ENCODE results near the gene CHM.
"Not testable (repeated sequence)": the region's sequence is repeated elsewhere in the genome, so short reads cannot be mapped to it uniquely, and the experiment has no call there.

Gene CHM, protein sequence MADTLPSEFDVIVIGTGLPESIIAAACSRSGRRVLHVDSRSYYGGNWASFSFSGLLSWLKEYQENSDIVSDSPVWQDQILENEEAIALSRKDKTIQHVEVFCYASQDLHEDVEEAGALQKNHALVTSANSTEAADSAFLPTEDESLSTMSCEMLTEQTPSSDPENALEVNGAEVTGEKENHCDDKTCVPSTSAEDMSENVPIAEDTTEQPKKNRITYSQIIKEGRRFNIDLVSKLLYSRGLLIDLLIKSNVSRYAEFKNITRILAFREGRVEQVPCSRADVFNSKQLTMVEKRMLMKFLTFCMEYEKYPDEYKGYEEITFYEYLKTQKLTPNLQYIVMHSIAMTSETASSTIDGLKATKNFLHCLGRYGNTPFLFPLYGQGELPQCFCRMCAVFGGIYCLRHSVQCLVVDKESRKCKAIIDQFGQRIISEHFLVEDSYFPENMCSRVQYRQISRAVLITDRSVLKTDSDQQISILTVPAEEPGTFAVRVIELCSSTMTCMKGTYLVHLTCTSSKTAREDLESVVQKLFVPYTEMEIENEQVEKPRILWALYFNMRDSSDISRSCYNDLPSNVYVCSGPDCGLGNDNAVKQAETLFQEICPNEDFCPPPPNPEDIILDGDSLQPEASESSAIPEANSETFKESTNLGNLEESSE

DNA sequence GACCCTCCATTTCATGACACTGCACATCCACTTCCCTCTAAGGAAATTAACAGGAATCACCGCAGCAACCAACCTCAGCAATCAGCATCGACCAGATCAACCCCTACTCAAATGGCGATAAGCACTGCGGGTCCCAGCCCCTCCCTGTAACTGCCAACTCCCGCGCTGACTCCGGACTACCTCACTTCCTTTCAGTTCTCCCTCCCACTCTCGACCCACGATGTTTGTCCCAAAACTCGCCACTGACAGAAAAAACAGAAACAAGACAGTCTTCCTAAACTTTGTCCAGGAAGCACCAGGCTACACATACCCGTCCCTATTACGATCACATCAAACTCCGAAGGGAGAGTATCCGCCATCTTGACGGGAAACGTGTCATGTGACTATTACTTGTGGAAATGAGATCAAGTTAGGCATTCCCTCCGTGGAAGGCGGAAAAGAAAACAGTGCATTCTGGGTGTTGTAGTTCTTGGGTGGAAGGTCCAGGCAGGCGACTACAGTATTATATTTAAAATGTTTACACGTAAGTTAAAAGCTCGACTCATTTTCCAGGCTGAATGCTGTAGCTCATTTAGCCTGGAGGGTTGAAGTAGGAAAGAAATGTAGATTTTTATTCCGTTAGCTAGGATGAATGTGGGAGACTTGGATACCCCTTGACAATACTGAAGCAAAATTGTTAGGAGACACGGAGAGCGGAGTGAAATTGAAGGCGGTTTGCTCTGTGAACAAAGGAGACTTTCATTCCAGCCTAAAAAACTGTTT lies at the start of gene CHM:
TSS of gene CHM (minus strand) at position 385 of the 762 bp plus-strand sequence. CDS start at position 359, 26 bp downstream.
- DNase-seq (ENCODE audit: low spot score): peak; percentile 95

DNA sequence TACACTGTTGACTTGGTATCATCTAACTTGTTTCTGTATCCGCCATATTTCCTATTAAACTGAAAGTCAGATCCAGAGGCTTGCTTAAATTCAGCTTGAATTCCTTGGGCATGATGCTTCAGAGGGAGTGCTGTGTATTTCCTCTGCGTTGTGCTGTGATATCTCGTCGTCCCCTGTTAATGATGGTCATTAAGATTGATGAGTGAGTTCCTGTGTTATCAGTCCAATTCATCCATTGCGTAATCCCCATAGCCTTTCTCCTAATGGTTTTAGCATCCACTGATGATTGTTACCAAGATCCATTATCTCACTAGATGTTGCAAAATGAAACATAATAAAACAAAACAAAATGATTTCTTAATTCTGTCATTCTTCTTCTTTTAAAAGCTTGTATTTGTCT lies 31.3 kb upstream of the CHM start:
- no peak for DNase-seq (ENCODE audit: low spot score)

DNA sequence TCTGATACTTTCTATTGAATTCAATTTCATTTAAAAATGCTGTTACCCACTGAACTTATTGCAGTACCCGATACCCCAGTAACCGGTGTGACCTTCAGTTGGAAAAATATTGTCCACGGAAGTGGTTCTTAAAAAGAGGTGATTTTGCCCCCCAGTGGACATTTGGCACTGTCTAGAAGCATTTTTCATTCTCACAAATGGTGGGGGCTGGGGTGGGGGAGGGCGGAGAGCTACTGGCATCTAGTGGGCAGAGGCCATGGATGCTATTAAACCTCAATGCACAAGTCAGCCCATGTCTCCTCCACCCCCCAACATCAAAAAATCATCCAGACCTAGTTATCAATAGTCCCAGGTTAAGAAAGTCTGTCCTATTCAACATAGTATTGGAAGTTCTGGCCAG lies 19.6 kb upstream of the CHM start:
- DNase-seq (ENCODE audit: low spot score): peak; percentile 7

DNA sequence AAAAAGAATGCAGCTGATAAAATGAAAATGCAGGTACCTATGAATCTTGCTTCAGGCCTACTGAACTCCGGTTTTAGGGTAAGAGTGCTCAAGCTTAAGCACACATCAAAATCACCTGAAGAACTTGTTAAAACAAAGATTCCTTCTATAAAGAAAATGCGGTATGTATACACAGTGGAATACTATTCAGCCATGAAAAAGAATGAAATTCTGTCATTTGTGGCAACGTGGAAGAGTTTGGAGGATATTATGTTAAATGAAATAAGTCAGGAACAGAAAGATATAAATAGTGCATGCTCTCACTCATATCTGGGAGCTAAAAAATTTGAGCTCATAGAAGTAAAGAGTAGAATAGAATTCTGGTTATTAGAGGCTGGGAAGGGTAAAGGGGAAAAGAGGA lies 14.0 kb upstream of the CHM start:
- DNase-seq (ENCODE audit: low spot score): no peak

DNA sequence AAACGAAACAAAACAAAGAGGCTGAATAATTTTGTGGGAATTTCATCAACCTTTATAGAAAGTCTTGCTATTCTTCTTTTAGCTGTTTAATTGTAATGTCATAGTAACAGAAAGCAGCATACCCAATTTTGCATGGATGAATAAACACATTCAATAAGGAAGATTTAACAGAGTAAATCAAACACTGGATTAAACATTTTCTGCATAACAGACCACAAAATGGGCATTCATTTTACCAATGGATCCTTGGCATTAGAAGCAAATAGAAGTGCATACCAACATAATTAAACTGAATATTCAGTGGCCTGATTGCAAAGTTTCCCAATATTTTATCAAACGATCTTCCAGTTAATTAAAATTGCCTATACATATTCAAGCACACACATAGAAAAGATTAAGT lies 4.4 kb upstream of the CHM start:
- DNase-seq (ENCODE audit: low spot score): no peak

DNA sequence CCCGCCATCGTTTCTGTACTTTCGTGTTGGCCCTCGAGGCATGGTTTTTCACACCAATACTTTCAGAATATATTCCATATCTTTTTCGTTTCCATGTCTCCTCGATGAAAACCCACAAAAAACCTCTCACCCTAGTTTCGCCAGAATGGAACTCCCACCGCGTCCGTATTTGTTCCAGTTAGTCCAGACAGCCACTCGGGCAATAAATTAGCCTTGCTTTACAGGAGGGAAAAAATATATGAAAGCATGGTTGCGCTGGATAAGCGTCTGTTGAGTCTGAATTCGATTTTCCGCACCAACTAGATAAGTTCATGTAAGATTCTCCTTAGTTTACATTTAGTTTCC lies 550 bp upstream of the CHM start:
- DNase-seq (ENCODE audit: low spot score): no peak

DNA sequence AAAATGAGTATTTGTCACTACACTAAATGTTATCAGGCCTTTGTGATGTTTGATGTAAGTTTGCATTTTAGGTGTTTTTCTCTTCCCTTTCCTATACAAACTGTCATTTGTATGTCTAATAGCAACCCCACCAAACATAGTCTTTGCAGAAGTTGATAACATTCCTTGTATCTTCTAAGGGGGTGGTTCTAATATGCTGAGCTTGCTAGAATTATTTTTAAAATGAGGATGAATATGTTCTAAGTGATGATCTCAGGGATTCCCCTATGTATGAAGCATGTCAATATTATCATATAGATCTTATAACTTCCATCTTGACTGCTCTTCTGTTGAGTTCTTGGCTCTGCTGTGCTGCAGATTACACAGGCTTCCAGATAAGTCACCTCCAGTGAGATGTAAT lies 3.1 kb downstream of the CHM start:
- no peak for DNase-seq (ENCODE audit: low spot score)

DNA sequence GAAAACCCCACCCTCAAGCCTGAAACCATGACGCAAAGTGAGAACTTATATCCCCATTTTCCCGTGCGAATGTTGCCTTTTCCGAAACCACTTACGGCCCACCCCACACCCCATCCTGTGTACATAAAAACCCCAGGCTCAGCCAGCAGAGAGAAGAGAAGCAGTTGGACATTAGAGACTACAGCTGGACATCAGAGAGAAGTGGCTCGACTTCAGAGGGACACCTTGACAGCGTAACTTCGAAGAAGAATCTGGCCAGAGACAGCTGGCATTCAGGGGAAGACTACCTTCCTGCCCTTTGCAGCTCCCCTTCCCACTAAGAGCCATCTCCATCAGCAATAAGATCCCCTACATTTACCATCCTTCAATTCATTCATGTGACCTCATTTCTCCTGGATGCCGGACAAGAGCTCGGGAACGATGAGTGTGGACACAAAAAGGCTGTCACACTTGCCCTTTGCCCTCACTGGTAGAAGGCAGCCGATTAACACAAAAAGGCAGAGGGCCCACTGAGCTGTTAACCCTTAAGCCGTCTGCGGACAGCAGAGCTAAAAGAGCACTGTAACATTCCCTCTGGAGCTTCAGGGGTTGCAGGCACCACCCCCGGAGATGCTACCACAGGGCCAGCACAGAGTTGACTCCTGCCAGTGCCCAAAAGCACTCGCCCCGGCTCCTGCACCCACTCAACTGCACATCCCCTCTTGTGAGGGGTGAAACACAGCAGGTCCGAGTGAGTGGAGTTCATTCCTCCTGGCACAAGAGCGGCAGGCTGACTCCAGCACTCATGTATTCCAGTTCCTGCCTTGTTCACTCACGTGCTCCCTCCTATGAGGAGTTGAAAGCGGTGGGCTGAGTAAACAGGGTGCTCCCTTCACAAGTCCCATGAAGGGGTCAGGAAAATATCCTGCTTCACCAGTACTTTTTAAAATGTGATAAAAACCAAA lies 7.5 kb downstream of the CHM start:
- DNase-seq (ENCODE audit: low spot score): no peak

DNA sequence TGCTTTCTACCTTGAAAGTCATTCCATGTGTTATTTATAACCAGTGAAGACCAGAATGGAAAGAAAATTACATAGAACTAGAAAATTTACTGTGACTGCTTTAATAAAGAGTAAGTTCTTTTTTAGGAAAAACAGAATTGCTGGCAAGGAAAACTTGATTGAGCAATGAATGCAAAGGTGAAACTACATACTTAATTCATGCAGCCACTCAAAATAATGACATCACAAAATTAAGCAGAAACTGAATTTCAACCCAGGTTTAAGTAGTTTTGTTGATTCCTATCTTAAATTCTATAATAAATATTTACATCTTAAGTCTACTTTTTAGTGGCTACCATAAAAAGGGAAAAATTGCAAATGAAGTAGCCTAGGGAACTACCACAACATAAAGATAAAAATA lies 14.0 kb downstream of the CHM start:
- no peak for DNase-seq (ENCODE audit: low spot score)

DNA sequence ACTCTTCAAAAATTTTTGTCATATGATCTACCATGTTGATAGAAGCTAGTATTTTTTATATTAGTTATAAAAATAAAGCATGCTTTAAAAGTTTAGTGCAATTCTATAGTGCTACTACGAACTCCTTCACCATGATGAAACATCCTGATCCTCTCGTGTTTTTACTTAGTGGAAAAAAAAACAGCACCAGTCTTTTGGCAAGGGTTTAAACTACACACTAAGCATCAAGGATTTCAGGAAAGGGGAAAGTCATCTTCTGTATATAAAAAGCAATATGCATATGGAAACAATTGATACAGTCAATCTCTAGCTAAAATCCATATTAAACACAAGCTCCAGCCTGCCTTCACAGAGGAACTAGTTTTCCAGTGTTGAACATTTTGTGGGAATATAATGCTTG lies 18.7 kb downstream of the CHM start:
- no peak for DNase-seq (ENCODE audit: low spot score)

DNA sequence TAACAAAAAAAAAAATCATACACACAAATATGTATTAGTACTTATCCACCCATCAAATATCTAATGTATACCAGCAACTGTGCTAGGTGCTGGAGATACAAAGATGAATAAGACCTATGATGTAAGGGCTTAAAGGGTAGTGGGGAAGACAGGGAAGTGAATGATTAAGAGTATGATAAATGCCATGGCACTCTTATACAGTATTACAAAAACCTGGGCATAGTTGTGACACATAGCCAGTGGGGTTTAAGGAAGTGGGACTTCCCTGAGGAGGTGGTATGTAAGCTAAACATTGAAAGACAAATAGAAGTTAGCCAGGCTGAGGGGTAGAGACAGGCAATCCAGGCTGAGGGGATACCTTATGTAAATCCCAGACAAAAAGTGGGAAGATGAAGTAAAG lies 23.5 kb downstream of the CHM start:
- no peak for DNase-seq (ENCODE audit: low spot score)

DNA sequence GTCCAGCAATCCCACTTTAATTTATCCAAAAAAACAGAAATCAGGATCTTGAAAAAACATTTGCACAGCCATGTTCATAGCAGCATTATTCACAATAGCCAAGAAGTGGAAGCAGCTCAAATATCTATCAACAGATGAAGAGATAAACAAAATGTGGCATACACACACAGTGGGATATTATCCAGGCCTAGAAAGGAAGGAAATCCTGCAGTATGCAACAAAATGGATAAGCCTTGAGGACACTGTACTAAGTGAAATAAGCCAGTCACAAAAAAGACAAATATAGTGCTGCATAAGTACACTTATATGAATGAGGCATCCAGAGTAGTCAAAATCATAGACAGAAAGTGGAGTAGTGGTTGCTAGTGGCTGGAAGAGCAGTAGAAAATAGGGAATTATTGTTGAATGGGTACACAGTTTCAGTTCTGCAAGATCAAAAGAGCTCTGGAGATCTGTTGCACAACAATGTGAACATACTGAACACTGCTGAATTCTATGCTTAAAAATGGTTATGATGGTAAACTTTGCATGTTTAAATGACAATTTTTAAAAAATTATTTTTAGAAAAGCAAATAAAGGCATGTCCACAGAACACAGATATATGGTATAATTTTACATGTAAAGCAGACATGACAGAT lies 25.6 kb downstream of the CHM start:
- DNase-seq (ENCODE audit: low spot score): peak; percentile 10

DNA sequence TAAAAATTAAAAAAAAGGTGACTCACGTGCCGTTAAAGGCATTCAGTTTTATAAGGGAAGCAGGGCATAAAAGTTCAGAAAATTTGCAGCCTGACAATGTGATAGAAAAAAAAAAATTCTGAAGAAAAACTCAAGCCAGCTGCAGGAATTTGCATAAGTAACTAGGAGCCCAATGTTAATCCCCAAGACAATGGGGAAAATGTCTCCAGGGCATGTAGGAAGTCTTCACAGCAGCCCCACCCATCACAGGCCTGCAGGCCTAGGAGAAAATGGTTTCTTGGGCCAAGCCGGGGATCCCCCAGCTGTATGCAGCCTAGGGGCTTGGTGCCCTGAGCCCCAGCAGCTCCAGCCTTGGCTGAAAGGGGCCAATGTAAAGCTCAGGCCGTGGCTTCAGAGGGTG lies 31.2 kb downstream of the CHM start:
- DNase-seq (ENCODE audit: low spot score): no peak

DNA sequence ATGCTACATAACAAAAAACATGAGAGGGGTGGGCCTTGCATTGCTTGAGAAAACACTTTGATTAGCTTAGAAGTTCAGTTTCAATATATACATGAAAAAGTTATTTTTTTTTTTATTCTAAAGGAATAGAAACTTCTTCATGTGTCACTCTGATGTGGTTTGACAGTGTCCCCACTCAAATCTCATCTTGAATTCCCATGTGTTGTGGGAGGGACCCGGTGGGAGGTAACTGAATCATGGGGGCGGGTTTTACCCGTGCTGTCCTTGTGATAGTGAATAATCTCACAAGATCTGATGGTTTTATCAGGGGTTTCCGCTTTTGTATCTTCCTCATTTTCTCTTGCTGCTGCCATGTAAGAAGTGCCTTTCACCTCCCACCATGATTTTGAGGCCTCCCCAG lies 32.4 kb downstream of the CHM start:
- DNase-seq (ENCODE audit: low spot score): not testable (repeated sequence)

DNA sequence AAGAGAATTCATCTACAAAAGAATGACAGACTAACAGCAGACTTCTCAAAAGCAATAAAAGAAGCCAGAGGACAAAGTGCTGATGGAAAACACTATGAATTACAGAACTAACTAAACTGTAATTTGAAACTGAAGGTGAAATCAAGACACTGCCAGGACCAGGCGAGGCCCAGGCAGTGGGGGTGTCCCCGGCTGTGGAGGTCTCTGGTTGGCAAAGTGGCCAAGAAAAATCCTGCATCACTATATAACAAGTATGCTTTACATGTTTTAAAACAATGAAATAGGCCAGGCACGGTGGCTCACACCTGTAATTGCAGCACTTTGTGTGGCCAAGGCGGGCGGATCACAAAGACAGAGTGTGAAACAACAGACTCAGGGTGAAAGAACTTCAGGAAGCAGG lies 32.9 kb downstream of the CHM start:
- no peak for DNase-seq (ENCODE audit: low spot score)

DNA sequence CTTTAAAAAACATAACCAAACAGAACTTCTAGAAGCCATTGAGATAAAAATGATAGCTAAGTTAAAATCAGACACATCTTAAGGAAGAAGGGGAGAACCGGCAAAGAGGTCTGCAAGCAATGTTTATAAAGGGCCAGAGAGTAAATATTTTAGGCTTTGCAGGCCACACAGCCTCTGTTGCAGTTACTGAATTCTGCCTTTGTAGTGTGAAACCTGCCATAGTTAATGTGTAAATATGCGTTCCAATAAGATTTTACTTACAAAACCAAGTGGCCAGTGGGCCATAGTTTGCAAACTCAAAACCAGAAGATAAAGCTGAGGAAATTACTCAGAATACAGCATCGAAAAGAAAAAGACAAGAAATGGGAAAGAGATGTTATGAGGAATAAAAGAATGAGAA lies 33.6 kb downstream of the CHM start:
- no peak for DNase-seq (ENCODE audit: low spot score)

DNA sequence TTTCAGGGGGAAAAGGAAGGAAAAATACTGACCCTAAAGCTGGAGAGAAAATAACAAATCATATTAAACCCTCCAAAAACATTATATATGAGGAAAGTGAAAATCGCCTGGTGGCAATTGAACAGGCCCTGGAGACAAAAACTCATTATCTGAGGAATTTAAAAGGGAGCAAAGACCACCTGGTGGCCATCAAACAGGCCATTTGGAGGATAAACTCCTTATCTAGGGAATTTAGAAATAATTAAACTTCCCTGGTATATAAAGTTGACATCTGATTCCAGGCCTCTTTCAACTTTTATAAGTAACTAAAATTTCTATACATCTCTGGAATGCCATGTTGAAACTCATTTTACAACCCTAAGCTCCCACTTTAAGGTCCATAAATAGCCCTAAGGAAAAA lies 35.2 kb downstream of the CHM start:
- no peak for DNase-seq (ENCODE audit: low spot score)

DNA sequence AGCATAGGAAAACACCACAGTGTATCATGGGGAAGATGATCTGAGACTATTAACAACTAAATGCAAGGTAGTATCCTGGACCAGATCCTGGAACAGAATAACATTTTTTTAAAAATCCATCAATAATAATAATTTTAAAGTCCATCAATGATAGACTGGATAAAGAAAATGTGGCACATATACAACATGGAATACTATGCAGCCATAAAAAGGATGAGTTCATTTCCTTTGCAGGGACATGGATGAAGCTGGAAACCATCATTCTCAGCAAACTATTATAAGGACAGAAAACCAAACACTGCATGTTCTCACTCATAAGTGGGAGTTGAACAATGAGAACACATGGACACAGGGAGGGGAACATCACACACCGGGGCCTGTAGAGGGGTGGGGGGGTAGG lies 37.6 kb downstream of the CHM start:
- DNase-seq (ENCODE audit: low spot score): not testable (repeated sequence)

DNA sequence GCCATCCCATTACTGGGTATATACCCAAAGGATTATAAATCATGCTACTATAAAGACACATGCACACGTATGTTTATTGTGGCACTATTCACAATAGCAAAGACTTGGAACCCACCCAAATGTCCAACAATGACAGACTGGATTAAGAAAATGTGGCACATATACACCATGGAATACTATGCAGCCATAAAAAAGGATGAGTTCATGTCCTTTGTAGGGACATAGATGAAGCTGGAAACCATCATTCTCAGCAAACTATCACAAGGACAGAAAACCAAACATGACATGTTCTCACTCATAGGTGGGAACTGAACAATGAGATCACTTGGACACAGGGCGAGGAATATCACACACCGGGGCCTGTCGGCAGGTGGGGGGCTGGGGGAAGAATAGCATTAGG lies 39.5 kb downstream of the CHM start:
- DNase-seq (ENCODE audit: low spot score): not testable (repeated sequence)

DNA sequence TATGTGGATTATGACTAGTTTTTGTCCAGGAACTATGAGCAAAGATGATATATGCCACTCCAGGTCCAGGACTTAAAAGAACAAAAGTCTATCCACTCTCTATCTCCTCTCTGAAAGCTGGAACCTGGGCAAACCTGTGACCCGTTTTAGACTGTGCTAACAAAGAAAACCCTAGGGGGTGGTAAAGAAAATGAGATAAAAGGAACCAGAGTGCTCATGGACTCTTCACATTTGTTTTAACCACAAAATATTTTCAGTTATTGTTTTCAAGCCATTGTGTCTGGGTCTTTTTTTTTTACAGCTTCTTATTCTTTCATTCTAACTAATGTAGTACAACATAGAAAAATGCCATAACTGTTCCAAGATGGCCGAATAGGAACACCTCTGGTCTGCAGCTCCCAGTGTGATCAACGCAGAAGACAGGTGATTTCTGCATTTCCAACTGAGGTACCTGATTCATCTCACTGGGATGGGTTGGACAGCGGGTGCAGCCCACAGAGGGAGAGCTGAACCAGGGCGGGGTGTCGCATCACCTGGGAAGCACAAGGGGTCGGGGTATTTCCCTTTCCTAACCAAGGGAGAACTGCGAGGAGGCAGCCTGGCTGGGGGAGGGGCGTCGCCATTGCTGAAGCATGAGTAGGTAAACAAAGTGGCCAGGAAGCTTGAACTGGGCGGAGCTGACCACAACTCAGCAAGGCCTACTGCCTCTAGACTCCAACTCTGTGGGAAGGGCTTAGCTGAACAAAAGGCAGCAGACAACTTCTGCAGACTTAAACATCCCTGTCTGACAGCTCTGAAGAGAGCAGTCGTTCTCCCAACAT lies 45.1 kb downstream of the CHM start:
- no peak for DNase-seq (ENCODE audit: low spot score)

DNA sequence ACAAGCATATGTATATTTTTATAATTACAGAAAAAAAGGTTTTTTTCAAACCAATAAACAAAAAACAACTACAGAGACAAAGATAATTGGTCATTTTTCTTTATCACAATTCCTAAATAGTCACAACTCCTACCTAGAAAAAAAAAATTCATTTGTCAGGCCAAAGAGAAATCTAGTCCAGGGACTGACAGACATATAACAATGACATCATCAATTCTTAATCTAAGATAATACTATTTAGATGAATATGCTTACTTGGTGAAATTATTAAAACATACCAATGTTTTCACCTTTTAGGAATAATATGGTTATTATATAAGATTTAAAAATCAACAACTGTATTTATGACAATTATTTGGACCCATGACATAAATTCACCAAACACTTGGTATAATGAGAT lies 48.4 kb downstream of the CHM start:
- DNase-seq (ENCODE audit: low spot score): no peak
